ELR (cell line): ENCODE results near the gene TCF7L2.

ENCODE experiments used
- DNase-seq: peaks from one replicate; pipeline ENCODE4 v3.0.0-alpha.2; 2015; ENCODE audit warnings: low read depth

TCF7L2 gene

GRCh38 chr10:113067501-113067900 is 117.5 kb downstream of the TCF7L2 start:
- DNase-seq, result no peak

- DNase-seq, result no peak
Observed at GRCh38 chr10:113068178-113068890, 118.3 kb downstream of the TCF7L2 start.

- no peak for DNase-seq
Observed at GRCh38 chr10:113069595-113069994, 119.5 kb downstream of the TCF7L2 start.

GRCh38 chr10:113071446-113071845 is 121.4 kb downstream of the TCF7L2 start:
- no peak for DNase-seq

GRCh38 chr10:113073549-113074189 is 123.6 kb downstream of the TCF7L2 start:
- DNase-seq, result peak; percentile 98

- DNase-seq, result no peak
Observed at GRCh38 chr10:113076949-113077348, 126.9 kb downstream of the TCF7L2 start.

GRCh38 chr10:113078282-113078907 is 128.3 kb downstream of the TCF7L2 start:
- DNase-seq, result no peak

- DNase-seq, result no peak
Observed at GRCh38 chr10:113080061-113080924, 130.2 kb downstream of the TCF7L2 start.

GRCh38 chr10:113080925-113081229 is 130.8 kb downstream of the TCF7L2 start:
- DNase-seq, result no peak

- DNase-seq, result peak; percentile 87
Observed at GRCh38 chr10:113084031-113084430, 134.0 kb downstream of the TCF7L2 start.

GRCh38 chr10:113085776-113086175 is 135.7 kb downstream of the TCF7L2 start:
- no peak for DNase-seq

- peak; percentile 53 for DNase-seq
Observed at GRCh38 chr10:113086282-113086681, 136.2 kb downstream of the TCF7L2 start.

GRCh38 chr10:113087165-113088029 is 137.3 kb downstream of the TCF7L2 start:
- DNase-seq, result peak; percentile 100

GRCh38 chr10:113088194-113088593 is 138.1 kb downstream of the TCF7L2 start:
- DNase-seq, result no peak

- no peak for DNase-seq
Observed at GRCh38 chr10:113089551-113089950, 139.5 kb downstream of the TCF7L2 start.

GRCh38 chr10:113091920-113092319 is 141.9 kb downstream of the TCF7L2 start:
- no peak for DNase-seq

GRCh38 chr10:113093188-113094113 is 143.4 kb downstream of the TCF7L2 start:
- DNase-seq, result peak; percentile 77

- DNase-seq, result peak; percentile 66
Observed at GRCh38 chr10:113094114-113094486, 144.1 kb downstream of the TCF7L2 start.

- DNase-seq, result no peak
Observed at GRCh38 chr10:113095419-113096127, 145.5 kb downstream of the TCF7L2 start.
